Fibroblast of the aortic adventitia (primary cell): ENCODE data around the gene TRPC3. TPM values are rescaled to one million over a fixed set of nuclear protein-coding genes. Genes with fewer than 3 reads are reported as not detected.
A peak's percentile ranks its signal among the peaks of the same experiment; 100 is the strongest.

Experiments
- DNase-seq: peaks from one replicate; pipeline ENCODE4 v3.0.0-alpha.2; 2010; ENCODE audit warnings: low read depth
- H3K4me3 ChIP-seq: 2 replicates; pipeline ENCODE4 v1.5.1; 2011; ENCODE audit warnings: low read depth, mild to moderate bottlenecking, control low read depth, low read length, moderate library complexity
- CTCF ChIP-seq: IDR thresholded peaks from 2 replicates; pipeline ENCODE4 v1.5.1; 2011; ENCODE audit warnings: mild to moderate bottlenecking, low read length, control low read depth, inconsistent platforms; ENCODE audit not compliant: insufficient read depth
- total RNA-seq: library from RNA; depleted of rRNA; stranded (reverse); fragments of >200 nt; gene quantifications from 2 replicates; pipeline ENCODE4 v1.2.3, GENCODE V29; 2012; ENCODE audit warnings: low replicate concordance

Gene TRPC3
- 0.45 and 0.49 TPM in 2 replicates for total RNA-seq

DNA sequence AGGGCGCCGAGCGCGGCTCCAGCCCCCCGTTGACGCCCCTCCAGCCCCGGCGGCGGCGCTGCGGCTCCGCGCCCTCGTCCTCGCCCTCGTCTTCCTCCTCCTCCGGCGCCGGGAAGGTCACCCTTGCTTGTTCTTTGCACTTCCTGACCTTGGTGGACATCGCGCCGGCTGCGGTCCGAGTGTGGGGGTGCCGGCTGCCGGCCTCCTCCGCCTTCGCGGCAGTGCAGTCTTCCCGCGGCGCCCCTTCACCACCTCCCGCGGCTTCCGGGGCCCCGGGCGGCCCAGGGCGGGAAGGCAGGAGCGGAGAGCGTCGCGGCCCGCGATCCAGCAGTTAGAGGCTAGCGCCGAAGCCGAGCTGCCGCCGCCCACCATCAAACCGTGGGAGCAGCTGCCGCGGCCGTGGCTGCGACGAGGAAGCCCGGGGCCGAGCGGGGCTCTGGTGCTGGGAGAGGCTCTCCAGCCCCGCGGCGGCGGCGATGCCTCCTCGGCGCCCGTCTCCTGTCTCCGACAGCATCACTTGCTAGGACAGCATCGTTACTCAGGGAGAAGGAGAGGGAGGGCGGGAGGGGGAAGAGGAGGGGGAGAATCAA, at the start of gene TRPC3:
Gene TRPC3 (minus strand): TSS at position 540 of the 590 bp plus-strand sequence. CDS start 380 bp downstream, at position 160.
- no peak for DNase-seq

GRCh38 chr4:122000849-122001248, 49.0 kb upstream of the TRPC3 start:
- no peak overlapping the region for H3K4me3 ChIP-seq

More for the DNA sequence above, at the start of gene TRPC3:
- H3K4me3 ChIP-seq: peak within 1 kb of the TSS; percentile 66
- TF ChIP-seq CTCF: no peak

DNA sequence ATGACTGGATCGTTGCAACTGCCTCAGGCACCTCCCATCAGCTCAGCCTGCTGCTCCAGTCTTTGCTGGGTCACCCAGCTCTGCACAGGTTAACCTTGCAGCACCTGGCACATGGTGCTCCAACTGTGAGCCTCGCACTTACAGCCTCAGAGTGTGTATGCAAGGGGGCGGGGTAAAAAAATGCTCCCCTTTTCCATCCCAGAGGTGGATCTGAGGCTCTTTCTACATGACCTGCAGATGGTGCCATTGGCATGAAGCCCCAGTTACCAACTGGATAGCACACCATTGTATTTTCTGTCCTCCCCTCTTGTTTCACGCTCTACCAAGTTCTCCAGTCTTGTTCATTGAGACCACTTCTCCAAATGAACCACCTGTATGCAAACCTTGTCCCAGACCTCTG, 46.2 kb upstream of the TRPC3 start:
- no peak for DNase-seq
- no peak for TF ChIP-seq CTCF

More at GRCh38 chr4:122000849-122001248, 49.0 kb upstream of the TRPC3 start:
- TF ChIP-seq CTCF: no peak
- DNase-seq: peak; percentile 8

GRCh38 chr4:121995790-121996537, 44.1 kb upstream of the TRPC3 start:
- DNase-seq: no peak

More for the DNA sequence above, 46.2 kb upstream of the TRPC3 start:
- no peak overlapping the region for H3K4me3 ChIP-seq

DNA sequence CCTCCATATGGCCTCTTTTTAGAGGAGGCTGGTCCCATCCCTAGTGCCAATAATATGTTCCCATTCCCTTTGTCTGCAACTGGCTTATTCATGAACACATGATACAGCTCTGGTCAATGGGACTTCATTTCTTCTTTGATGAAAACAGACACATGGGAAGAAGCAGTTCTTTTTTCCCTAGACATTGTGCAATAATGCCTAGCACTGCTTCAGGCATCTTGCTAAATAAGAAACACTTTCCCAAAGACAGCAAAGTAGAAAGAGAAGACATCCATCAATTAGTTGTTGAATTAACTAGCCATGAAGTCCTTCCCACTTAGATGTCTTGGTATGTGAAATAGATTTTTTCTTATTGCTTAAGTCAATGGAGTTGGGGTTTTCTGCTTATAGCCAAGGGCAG, 40.1 kb upstream of the TRPC3 start:
- H3K4me3 ChIP-seq: no peak overlapping the region
- DNase-seq: no peak
- TF ChIP-seq CTCF: no peak

More at GRCh38 chr4:121995790-121996537, 44.1 kb upstream of the TRPC3 start:
- H3K4me3 ChIP-seq: no peak overlapping the region
- TF ChIP-seq CTCF: no peak

GRCh38 chr4:121990489-121990888, 38.6 kb upstream of the TRPC3 start:
- H3K4me3 ChIP-seq: no peak overlapping the region
- DNase-seq: no peak
- no peak for TF ChIP-seq CTCF
